ENCODE results near the gene USP17L27.
"Not testable (repeated sequence)": the region's sequence is repeated elsewhere in the genome, so short reads cannot be mapped to it uniquely, and the experiment has no call there.

The USP17L27 gene

GRCh38 chr4:9343848-9344247 lies at the start of gene USP17L27:
TSS of gene USP17L27 (plus strand) at chr4:9344148. CDS start at chr4:9344148, 0 bp downstream.
- not testable (repeated sequence) for DNase-seq

- not testable (repeated sequence) for DNase-seq
Observed at GRCh38 chr4:9324191-9324590, 19.8 kb upstream of the USP17L27 start.

GRCh38 chr4:9324865-9325264 lies 19.1 kb upstream of the USP17L27 start, which contains the start of gene USP17L24:
TSS of gene USP17L24 (plus strand) at chr4:9325165. CDS start at chr4:9325165, 0 bp downstream.
- not testable (repeated sequence) for DNase-seq

- not testable (repeated sequence) for DNase-seq
Observed at GRCh38 chr4:9329611-9330010, 14.3 kb upstream of the USP17L27 start, which contains the start of gene USP17L25. TSS of gene USP17L25 (plus strand) at chr4:9329911. CDS start at chr4:9329911, 0 bp downstream.

- not testable (repeated sequence) for DNase-seq
Observed at GRCh38 chr4:9334358-9334757, 9.6 kb upstream of the USP17L27 start, which contains the start of gene USP17L26. TSS of gene USP17L26 (plus strand) at chr4:9334658. CDS start at chr4:9334658, 0 bp downstream.

- DNase-seq, result not testable (repeated sequence)
Observed at GRCh38 chr4:9339103-9339502, 4.8 kb upstream of the USP17L27 start, which contains the start of gene USP17L5. TSS of gene USP17L5 (plus strand) at chr4:9339403. CDS start at chr4:9339403, 0 bp downstream.

GRCh38 chr4:9348593-9348992 lies 4.6 kb downstream of the USP17L27 start, which contains the start of gene USP17L28:
TSS of gene USP17L28 (plus strand) at chr4:9348893. CDS start at chr4:9348893, 0 bp downstream.
- DNase-seq, result not testable (repeated sequence)

- DNase-seq, result not testable (repeated sequence)
Observed at GRCh38 chr4:9350866-9351265, 6.9 kb downstream of the USP17L27 start.

GRCh38 chr4:9353338-9353737 lies 9.4 kb downstream of the USP17L27 start, which contains the start of gene USP17L29:
TSS of gene USP17L29 (plus strand) at chr4:9353638. CDS start at chr4:9353638, 0 bp downstream.
- DNase-seq, result not testable (repeated sequence)

GRCh38 chr4:9362829-9363228 lies 18.9 kb downstream of the USP17L27 start, which contains the start of gene USP17L30:
TSS of gene USP17L30 (plus strand) at chr4:9363129. CDS start at chr4:9363129, 0 bp downstream.
- DNase-seq, result not testable (repeated sequence)

GRCh38 chr4:9379881-9380280 lies 35.9 kb downstream of the USP17L27 start:
- DNase-seq, result not testable (repeated sequence)

- DNase-seq, result not testable (repeated sequence)
Observed at GRCh38 chr4:9381012-9381534, 37.1 kb downstream of the USP17L27 start.

- DNase-seq, result no peak
Observed at GRCh38 chr4:9384126-9384525, 40.2 kb downstream of the USP17L27 start.

- not testable (repeated sequence) for DNase-seq
Observed at GRCh38 chr4:9389001-9389400, 45.1 kb downstream of the USP17L27 start.
